ENCODE results near the gene EDC4. TPM values are rescaled to one million over a fixed set of nuclear protein-coding genes. Genes with fewer than 3 reads are reported as not detected.

The EDC4 gene
- total and polyA plus RNA-seq, 2 of the 13 experiments (the other 11 are each of a cell fraction or from before 2014, with no cell fraction given) = 51.4 to 59.1 TPM

GRCh38 chr16:67841816-67842508, 30.9 kb upstream of the EDC4 start, which contains the start of gene THAP11 (continued):
- peak; percentile 88 for TF ChIP-seq ZBTB34 (CRISPR knock-in tag; IDR thresholded peaks at IDR 0.05)
- peak; percentile 92; the same call in 1 of the 2 replicates for TF ChIP-seq ATF6 (CRISPR knock-in tag; conservative IDR thresholded peaks at IDR 0.05)
- peak; percentile 53; the same call in 1 of the 2 replicates for TF ChIP-seq TOE1 (CRISPR knock-in tag; IDR thresholded peaks at IDR 0.05)
- TF ChIP-seq NR0B2 (CRISPR knock-in tag; IDR thresholded peaks at IDR 0.05) = no peak
- peak; percentile 66 for TF ChIP-seq PPARG (CRISPR knock-in tag; conservative IDR thresholded peaks at IDR 0.05)
- TF ChIP-seq FOXA3 (CRISPR knock-in tag; IDR thresholded peaks at IDR 0.05) = peak; percentile 68; the same call in 1 of the 2 replicates
- no peak for TF ChIP-seq ZNF232 (CRISPR knock-in tag; IDR thresholded peaks at IDR 0.05; ENCODE audit: borderline replicate concordance)
- no peak for TF ChIP-seq ZNF530 (CRISPR knock-in tag; IDR thresholded peaks at IDR 0.05; ENCODE audit: low read depth)
- no peak for TF ChIP-seq AKAP8 (CRISPR knock-in tag; IDR thresholded peaks at IDR 0.05)
- peak; percentile 95 for TF ChIP-seq ZNF501 (CRISPR knock-in tag; IDR thresholded peaks at IDR 0.05)
- peak; percentile 37; the same call in 1 of the 2 replicates for TF ChIP-seq THRA (CRISPR knock-in tag; IDR thresholded peaks at IDR 0.05; ENCODE audit: borderline replicate concordance)
- peak; percentile 87 for TF ChIP-seq DBP (CRISPR knock-in tag; IDR thresholded peaks at IDR 0.05; ENCODE audit: not compliant biosample characterization)
- no peak for TF ChIP-seq CBX2 (IDR thresholded peaks at IDR 0.05; ENCODE audit: low read depth, low read length)
- TF ChIP-seq CBX2 (CRISPR knock-in tag; IDR thresholded peaks at IDR 0.05; ENCODE audit: low read depth) = 0 out of 2 replicates have a peak, but pooled peaks have one; percentile 53
- 0 out of 2 replicates have a peak, but pooled peaks have one; percentile 21 for TF ChIP-seq GATA4 (IDR thresholded peaks at IDR 0.05; ENCODE audit: borderline replicate concordance, low read depth)
- TF ChIP-seq POGZ (CRISPR knock-in tag; IDR thresholded peaks at IDR 0.05) = 0 out of 2 replicates have a peak, but pooled peaks have one; percentile 39
- TF ChIP-seq CHD4 (IDR thresholded peaks at IDR 0.05; ENCODE audit: borderline replicate concordance, low read length) = no peak
- TF ChIP-seq RAD51 (IDR thresholded peaks at IDR 0.05; ENCODE audit: borderline replicate concordance) = no peak
- TF ChIP-seq RBAK (CRISPR knock-in tag; IDR thresholded peaks at IDR 0.05) = no peak
- no peak for TF ChIP-seq ZNF546 (CRISPR knock-in tag; conservative IDR thresholded peaks at IDR 0.05)
- no peak for TF ChIP-seq KAT2B (IDR thresholded peaks at IDR 0.05; ENCODE audit: borderline replicate concordance, low read depth, low read length)
- peak; percentile 94; the same call in 1 of the 2 replicates for TF ChIP-seq HNF1B (CRISPR knock-in tag; IDR thresholded peaks at IDR 0.05)
